Activated naive CD8-positive, alpha-beta T cell treated with anti-CD3 and anti-CD28 coated beads, Interleukin-2, amount 50 U/mL, for 16 hours (primary cell): Measurements from ENCODE around the gene CISD3.

Experiments
- DNase-seq: peaks from one replicate; pipeline ENCODE4 v3.0.0-alpha.2; 2020; ENCODE audit warnings: low read depth, low spot score

CISD3 gene

GRCh38 chr17:38729886-38730525 is at the start of gene CISD3:
CISD3 (plus strand) TSS chr17:38730341; CDS start chr17:38730359, 18 bp downstream.
- peak; percentile 66 for DNase-seq

- DNase-seq: no peak
Observed at GRCh38 chr17:38681096-38681495, 49.0 kb upstream of the CISD3 start.

- DNase-seq: no peak
Observed at GRCh38 chr17:38685491-38685890, 44.6 kb upstream of the CISD3 start.

- no peak for DNase-seq
Observed at GRCh38 chr17:38687286-38687685, 42.9 kb upstream of the CISD3 start.

- DNase-seq: no peak
Observed at GRCh38 chr17:38690386-38690785, 39.8 kb upstream of the CISD3 start.

GRCh38 chr17:38691154-38691553 is 39.0 kb upstream of the CISD3 start:
- DNase-seq: no peak

GRCh38 chr17:38693700-38694329 is 36.3 kb upstream of the CISD3 start:
- no peak for DNase-seq

- no peak for DNase-seq
Observed at GRCh38 chr17:38697061-38697820, 32.9 kb upstream of the CISD3 start.

GRCh38 chr17:38698760-38699159 is 31.4 kb upstream of the CISD3 start:
- no peak for DNase-seq

GRCh38 chr17:38701504-38702165 is 28.5 kb upstream of the CISD3 start:
- DNase-seq: peak; percentile 70

- DNase-seq: peak; percentile 56
Observed at GRCh38 chr17:38702166-38702915, 27.8 kb upstream of the CISD3 start.

GRCh38 chr17:38702916-38703741 is 27.0 kb upstream of the CISD3 start:
- no peak for DNase-seq

- DNase-seq: peak; percentile 71
Observed at GRCh38 chr17:38703742-38704605, 26.2 kb upstream of the CISD3 start.

- DNase-seq: peak; percentile 51
Observed at GRCh38 chr17:38704606-38705522, 25.3 kb upstream of the CISD3 start, which contains the start of gene MLLT6. MLLT6 (plus strand) TSS chr17:38705273; CDS start chr17:38705633, 360 bp downstream.

GRCh38 chr17:38705523-38705802 is 24.7 kb upstream of the CISD3 start:
- no peak for DNase-seq

GRCh38 chr17:38705803-38706504 is 24.2 kb upstream of the CISD3 start:
- DNase-seq: no peak

GRCh38 chr17:38706505-38707216 is 23.5 kb upstream of the CISD3 start:
- no peak for DNase-seq
